Peyer's patch (tissue), 4 donors: ENCODE results near the gene CHAT.

Experiments used
- CTCF ChIP-seq, 6 experiments: fragments of 450-650 bp in 4 of 6; fragments of 200-600 bp in 2 of 6; sonication (generic) in 1 of 6; IDR thresholded peaks; one replicate each; pipeline ENCODE4 v1.5.1; 2017 to 2019; ENCODE audit warnings: antibody characterized with exemption in 6 of 6, mild to moderate bottlenecking in 3 of 6, moderate library complexity in 1 of 6
- POLR2A ChIP-seq, 2 donors: fragments of 450-650 bp; IDR thresholded peaks; one replicate each; pipeline ENCODE4 v1.5.1; 2017; ENCODE audit warnings: antibody characterized with exemption in 2 of 2, mild to moderate bottlenecking in 2 of 2, moderate library complexity in 2 of 2

- no peak for TF ChIP-seq CTCF (IDR thresholded peaks at IDR 0.05)
- no peak for TF ChIP-seq POLR2A (IDR thresholded peaks at IDR 0.05)
Measured at GRCh38 chr10:49642311-49642710, 28.5 kb downstream of the CHAT start.
